HG03175 (cell line): ENCODE results near the gene CCDC86.
"Not testable (repeated sequence)": the region's sequence is repeated elsewhere in the genome, so short reads cannot be mapped to it uniquely, and the experiment has no call there.

Experiments used
- ATAC-seq: cut with Tn5 transposase; IDR thresholded peaks from one replicate; pipeline ENCODE4 v1.9.1; 2021; ENCODE audit warnings: mild to moderate bottlenecking, moderate library complexity; ENCODE audit not compliant: unreplicated experiment

CCDC86 gene

DNA sequence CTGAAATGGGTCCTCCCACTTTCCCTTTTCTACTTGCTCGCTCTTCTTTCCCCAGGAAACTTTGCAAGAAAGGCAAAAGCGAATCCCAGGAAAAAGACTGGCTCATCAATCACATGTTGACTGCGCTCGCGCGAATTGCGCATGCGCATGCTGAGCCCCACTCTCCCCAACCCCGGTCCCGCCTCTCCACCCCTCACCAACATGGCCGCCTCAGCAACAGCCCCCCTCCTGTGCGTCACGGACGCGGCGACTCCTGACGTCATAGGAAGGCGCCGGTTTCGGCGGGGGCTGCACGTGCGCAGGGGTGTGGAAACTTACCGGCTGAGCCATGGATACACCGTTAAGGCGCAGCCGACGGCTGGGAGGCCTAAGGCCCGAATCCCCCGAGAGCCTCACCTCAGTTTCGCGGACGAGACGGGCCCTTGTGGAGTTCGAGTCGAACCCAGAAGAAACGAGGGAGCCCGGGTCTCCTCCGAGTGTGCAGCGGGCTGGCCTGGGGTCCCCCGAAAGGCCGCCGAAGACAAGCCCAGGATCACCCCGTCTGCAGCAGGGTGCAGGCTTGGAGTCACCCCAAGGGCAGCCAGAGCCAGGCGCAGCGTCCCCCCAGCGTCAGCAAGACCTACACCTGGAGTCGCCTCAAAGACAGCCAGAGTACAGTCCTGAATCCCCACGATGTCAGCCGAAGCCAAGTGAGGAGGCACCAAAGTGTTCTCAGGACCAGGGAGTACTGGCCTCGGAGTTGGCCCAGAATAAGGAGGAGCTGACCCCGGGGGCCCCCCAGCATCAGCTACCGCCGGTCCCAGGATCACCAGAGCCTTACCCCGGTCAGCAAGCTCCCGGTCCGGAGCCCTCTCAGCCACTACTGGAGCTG is at the start of gene CCDC86:
CCDC86 (plus strand) TSS at position 317 of the 871 bp plus-strand sequence; CDS start at position 329, 12 bp downstream.
- ATAC-seq = peak; percentile 80

DNA sequence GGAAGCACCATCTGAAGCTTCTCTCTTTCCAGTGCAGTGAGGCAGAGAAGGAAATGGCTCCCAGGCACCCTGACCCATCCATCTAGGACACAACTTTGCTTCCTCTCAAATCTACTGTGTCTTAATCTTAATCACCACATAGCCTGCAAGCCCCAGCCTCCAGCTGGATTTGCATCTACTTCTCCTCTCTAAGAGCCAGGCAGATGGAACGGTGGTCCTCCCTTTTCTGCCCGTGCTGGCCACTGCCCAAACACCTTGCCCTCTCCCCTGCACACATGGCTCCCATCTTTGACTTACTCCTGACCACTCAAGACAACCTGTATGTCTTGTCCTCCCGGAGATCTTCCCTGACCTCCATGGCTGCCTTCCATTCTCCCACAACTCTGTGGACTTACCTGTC is 49.4 kb upstream of the CCDC86 start:
- ATAC-seq = no peak

DNA sequence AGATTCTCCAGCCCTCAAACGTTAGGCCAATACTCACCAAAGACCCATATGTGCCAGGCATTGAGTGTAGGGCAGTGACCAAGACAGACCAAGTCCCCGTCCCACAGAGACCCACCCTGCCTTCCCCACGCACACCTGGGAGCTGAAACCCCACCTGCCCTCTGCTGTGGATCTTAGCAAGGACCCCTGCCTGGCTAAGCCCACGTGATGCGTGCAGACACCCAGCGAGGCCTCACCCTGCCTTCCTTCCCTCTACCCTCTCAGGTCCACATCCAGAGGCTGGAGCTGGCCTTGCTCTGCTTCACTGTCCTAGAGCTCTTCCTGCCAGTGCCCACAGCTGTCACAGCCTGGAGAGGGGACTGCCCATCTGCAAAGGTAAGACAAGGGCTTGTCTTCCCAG is 46.6 kb upstream of the CCDC86 start:
- ATAC-seq = no peak

DNA sequence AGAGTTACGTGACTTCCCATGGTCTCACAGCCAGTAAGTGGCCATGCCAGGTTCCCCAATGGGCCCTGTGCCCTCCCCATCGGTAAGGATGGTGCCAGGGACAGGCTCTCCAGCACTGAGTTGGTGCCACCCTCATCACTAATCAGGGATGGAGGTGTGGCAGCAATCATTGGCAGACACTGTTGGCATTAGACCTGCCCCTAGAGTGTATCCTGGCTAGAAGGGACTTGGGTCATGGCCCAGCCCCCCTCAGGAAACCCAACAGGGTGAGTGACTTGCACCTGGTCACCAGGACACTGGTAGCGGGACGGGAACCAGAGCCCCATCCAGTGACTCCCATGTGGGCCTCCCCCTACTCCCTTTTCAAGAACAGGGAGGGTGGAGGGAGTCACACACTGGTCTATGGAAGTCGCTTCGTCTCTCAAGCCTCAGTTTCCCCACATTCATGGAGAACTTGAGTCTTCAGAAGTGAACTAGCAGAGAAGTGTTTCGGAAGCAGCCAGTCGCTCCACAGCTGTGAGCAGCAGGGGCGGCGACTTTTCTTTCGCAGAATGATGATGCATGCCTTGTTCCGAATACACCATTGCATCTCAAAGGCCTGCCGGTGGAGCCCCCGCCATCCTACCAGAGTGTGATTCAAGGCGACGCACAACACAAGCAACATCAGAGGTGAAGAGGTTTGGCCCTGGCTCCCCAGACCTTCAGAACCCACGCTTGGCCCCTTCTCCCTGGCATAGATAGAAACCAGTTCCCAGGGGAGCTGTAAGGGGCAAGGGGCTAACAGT is 43.9 kb upstream of the CCDC86 start:
- no peak for ATAC-seq

DNA sequence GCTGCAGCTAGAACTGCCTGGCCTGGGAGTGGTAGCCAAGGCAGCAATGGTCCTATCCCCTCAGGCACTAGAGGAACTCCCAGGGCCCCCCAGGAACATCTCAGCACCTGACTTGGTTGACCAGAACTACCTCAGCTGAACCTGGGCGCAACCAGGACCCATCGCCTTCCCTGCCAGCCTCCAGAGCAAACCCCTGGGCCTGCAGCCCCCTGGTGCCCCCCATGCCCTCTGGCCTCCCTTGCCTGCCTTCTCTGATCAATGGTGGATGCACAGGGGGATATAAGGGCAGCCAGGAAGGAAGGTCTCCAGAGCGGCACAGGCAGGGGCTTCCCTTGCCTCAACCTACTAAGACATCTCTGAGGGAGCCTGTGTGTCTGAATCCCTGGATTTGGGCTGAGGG is 43.3 kb upstream of the CCDC86 start:
- no peak for ATAC-seq

DNA sequence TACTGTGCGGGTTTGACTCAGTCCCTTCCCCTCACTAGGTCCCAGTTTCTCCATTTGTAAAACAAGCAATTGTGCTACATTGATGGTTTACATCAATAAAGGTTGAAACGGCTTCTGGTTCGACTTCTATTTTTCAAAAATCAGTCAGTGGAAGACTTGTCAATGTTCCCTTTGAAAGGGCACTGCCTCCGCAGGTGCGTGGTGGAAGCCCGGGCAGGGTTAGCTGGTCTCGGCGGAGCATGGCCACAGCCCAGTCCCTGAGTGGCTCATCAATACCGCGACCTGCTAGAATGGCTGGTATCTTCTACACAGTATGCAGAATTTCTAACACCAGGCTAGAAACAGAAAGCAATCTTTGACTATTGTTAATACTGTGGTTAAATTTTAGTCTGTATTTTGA is 40.7 kb upstream of the CCDC86 start:
- ATAC-seq = no peak

DNA sequence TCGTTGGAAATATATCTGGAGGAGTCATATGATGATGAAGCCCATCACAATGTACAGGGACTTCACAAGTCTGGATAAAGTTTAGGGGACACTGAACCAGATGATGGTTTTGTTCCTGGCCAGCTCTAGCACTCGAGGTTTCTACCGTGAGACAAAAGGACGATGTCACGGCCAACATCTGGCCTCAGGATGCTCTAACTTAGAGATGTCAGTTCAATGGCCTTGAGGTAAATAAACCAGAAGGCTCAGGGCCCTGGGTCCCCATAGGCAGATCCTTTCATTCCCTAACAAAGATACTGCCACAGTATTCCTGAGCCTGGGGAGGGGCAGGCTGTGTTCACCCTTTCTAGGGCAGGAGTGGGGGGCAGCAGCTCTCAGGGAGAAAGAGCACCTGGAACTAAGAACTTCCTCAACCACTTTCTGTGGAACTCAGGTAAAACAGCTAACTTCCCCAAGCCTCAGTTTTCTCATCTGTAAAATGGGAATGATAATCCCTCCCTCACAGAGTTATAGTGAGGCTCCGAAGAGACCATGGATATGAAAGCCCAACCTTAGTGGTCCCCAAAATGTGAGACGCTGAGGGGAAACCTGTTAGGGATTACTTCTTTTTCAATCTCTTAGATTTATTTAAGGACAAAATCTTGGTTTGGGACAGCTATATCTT is 38.5 kb upstream of the CCDC86 start:
- ATAC-seq = no peak

DNA sequence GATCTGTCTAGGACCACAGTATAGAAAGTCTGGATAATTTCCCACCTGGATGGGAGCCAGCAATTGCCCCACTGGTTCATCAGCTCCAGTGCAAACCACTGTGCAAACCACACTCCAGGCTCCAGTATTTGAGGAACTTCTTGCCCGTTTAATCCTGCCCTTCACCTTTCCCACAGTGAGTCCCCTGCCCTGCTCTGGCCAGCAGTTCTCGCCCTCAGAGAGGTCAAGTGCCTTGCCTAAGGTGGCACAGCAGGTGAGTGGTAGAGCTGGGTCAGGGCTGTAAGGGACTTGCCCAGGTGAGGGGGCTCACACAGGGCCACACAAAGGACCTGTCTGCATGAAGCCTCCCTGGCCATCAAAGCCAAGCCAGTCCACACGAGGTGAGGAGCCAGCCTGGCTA is 32.7 kb upstream of the CCDC86 start:
- ATAC-seq = no peak

GRCh38 chr11:60809691-60810090 is 32.2 kb upstream of the CCDC86 start:
- no peak for ATAC-seq

DNA sequence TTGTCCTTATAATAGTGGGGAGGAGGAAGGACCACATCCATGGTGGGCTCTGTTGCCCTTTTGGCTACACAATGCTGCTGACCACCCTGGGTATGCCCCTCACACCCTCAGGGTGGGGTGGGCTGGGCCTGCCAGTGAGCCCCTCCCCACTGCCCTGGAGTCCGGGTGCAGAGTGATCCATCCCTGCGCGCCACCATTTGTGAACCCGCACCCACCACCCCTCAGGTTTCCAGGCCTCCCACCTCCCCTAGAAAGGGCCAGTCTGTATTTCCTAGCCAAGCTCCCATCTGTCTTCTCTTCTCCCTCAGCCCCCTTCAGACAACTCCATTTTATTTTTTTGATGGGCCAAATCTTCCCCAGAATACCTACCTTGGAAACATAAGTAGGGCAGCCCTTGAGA is 31.8 kb upstream of the CCDC86 start:
- ATAC-seq = no peak

GRCh38 chr11:60810569-60810968 is 31.3 kb upstream of the CCDC86 start:
- ATAC-seq = no peak

GRCh38 chr11:60813324-60813723 is 28.6 kb upstream of the CCDC86 start:
- ATAC-seq = no peak

DNA sequence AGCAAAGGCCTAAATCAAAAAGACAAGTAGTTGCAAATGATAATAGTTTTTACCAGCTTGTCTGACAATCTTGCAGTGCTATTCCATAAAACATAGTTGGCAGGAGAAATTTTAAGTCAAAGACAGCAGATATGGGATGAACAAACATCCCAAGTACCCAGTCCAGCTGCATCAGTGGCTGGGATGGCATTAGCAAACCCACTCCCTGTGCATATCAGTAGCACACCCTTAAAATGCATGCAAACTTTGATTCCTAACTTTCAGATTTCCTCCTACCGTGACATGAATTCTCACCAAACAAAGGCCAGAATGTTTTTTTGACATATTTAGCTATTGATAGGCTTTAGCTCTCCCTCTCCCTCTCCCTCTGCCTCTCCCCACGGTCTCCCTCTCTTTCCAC is 27.8 kb upstream of the CCDC86 start:
- no peak for ATAC-seq

GRCh38 chr11:60816590-60817157 is 25.2 kb upstream of the CCDC86 start:
- no peak for ATAC-seq

DNA sequence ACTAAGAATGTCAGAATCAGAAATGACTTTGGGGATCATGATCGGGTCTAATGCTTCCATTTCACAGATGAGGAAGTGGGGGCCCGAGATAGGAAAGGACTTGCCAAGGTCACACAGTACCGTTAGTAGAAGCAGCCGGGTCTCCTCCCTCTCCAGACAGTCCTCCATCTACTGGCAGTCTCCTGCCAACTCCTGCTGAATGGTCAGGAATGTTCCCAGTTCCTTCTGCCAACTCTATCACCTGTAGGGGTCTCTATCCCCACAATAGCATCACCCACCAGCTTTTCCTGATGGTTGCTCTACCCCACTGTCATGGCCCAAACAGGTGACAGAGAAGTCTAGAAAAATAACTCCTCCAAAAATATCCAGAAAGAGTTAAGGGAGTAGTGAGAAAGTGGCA is 23.9 kb upstream of the CCDC86 start:
- no peak for ATAC-seq

GRCh38 chr11:60821827-60822599 is 19.9 kb upstream of the CCDC86 start:
- ATAC-seq = no peak

DNA sequence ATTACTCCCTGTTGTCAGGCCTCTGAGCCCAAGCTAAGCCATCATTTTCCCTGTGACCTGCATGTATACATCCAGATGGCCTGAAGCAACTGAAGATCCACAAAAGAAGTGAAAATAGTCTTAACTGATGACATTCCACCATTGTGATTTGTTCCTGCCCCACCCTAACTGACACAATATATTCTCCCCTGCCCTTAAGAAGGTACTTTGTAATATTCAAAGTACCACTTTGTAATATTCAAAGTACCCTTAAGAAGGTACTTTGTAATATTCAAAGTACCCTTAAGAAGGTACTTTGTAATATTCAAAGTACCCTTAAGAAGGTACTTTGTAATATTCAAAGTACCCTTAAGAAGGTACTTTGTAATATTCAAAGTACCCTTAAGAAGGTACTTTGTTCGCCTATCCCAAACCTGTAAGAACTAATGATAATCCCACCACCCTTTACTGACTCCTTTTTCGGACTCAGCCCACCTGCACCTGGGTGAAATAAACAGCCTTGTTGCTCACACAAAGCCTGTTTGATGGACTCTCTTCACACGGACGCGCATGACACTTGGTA is 18.1 kb upstream of the CCDC86 start:
- ATAC-seq = not testable (repeated sequence)

- no peak for ATAC-seq
These were observed 16.8 kb upstream of the CCDC86 start for GRCh38 chr11:60825118-60825517.

GRCh38 chr11:60825790-60826189 is 16.1 kb upstream of the CCDC86 start:
- ATAC-seq = no peak

GRCh38 chr11:60830478-60831142 is 11.3 kb upstream of the CCDC86 start:
- ATAC-seq = peak; percentile 39
